HEK293 (cell line): Measurements from ENCODE around the gene ENDOV.

Source experiments
- CTCF ChIA-PET: fragments of 350-600 bp; formaldehyde crosslinking; extraction: SDS; loops from one replicate; lab custom pipeline; 2021; ENCODE audit warnings: antibody characterized with exemption; lab: Yijun Ruan, JAX
- POLR2A ChIA-PET: fragments of 300-600 bp; formaldehyde crosslinking; extraction: SDS; loops from one replicate; lab custom pipeline; 2020; ENCODE audit warnings: antibody characterized with exemption, inconsistent platforms; lab: Yijun Ruan, JAX
- H3K27ac ChIP-seq: fragments of 200-500 bp; sonication (Bioruptor generic); 2 replicates; pipeline ENCODE4 v1.5.1; 2014; ENCODE audit warnings: low read depth, low read length, control low read depth, inconsistent platforms; ENCODE audit errors: extremely low read depth
- H3K36me3 ChIP-seq, 2 experiments: fragments of 200-500 bp in 1 of 2; sonication (Bioruptor generic) in 1 of 2; 1 replicate in 1 of 2; 2 replicates in 1 of 2; pipeline ENCODE4 v1.5.1; 2014 to 2017; ENCODE audit warnings: inconsistent platforms in 2 of 2, low read length in 2 of 2; ENCODE audit not compliant: control insufficient read depth in 2 of 2, insufficient read depth in 1 of 2
- H3K4me1 ChIP-seq: fragments of 200-500 bp; sonication (Bioruptor generic); 2 replicates; pipeline ENCODE4 v1.5.1; 2014; ENCODE audit warnings: mild to moderate bottlenecking, low read length, inconsistent platforms; ENCODE audit not compliant: control insufficient read depth, insufficient read depth
- H3K4me3 ChIP-seq: 2 replicates; pipeline ENCODE4 v1.5.1; 2011; ENCODE audit warnings: low read depth, mild to moderate bottlenecking, control low read depth, low read length, moderate library complexity
- H3K9me3 ChIP-seq: fragments of 200-500 bp; sonication (Bioruptor generic); 2 replicates; pipeline ENCODE4 v1.5.1; 2014; ENCODE audit warnings: low read depth, low read length, inconsistent platforms; ENCODE audit not compliant: control insufficient read depth, insufficient read depth
- BCL11B ChIP-seq: fragments of 450-650 bp; formaldehyde crosslinking; IDR thresholded peaks from 2 replicates; pipeline ENCODE4 v1.5.1; 2016; ENCODE audit warnings: low read depth, missing biosample characterization, missing genetic modification characterization
- CTCF ChIP-seq: fragments of 450-650 bp; formaldehyde crosslinking; IDR thresholded peaks from 2 replicates; pipeline ENCODE4 v1.5.1; 2016; ENCODE audit warnings: missing biosample characterization, missing genetic modification characterization
- IKZF3 ChIP-seq: fragments of 450-650 bp; IDR thresholded peaks from 2 replicates; pipeline ENCODE4 v1.5.0; 2018; ENCODE audit warnings: missing biosample characterization, mild to moderate bottlenecking, missing genetic modification characterization, moderate library complexity
- KLF17 ChIP-seq: fragments of 450-650 bp; formaldehyde crosslinking; IDR thresholded peaks from 2 replicates; pipeline ENCODE4 v1.5.1; 2016; ENCODE audit warnings: missing biosample characterization, missing genetic modification characterization
- KLF8 ChIP-seq: fragments of 450-650 bp; formaldehyde crosslinking; IDR thresholded peaks from 2 replicates; pipeline ENCODE4 v1.5.1; 2016; ENCODE audit warnings: missing biosample characterization, missing genetic modification characterization
- SALL2 ChIP-seq: fragments of 450-650 bp; formaldehyde crosslinking; IDR thresholded peaks from 2 replicates; pipeline ENCODE4 v1.5.0; 2017; ENCODE audit warnings: missing biosample characterization, mild to moderate bottlenecking, missing genetic modification characterization, borderline replicate concordance
- YY1 ChIP-seq: fragments of 450-650 bp; formaldehyde crosslinking; IDR thresholded peaks from 2 replicates; pipeline ENCODE4 v1.5.1; 2018; ENCODE audit warnings: missing biosample characterization, missing genetic modification characterization
- YY2 ChIP-seq: fragments of 450-650 bp; formaldehyde crosslinking; IDR thresholded peaks from 2 replicates; pipeline ENCODE4 v1.5.1; 2016; ENCODE audit warnings: missing biosample characterization, missing genetic modification characterization
- ZFP69B ChIP-seq: fragments of 450-650 bp; formaldehyde crosslinking; IDR thresholded peaks from 2 replicates; pipeline ENCODE4 v1.5.1; 2016; ENCODE audit warnings: missing biosample characterization, missing genetic modification characterization
- ZNF114 ChIP-seq: fragments of 450-650 bp; formaldehyde crosslinking; IDR thresholded peaks from 2 replicates; pipeline ENCODE4 v1.5.0; 2017; ENCODE audit warnings: missing biosample characterization, missing genetic modification characterization
- ZNF157 ChIP-seq: fragments of 450-650 bp; formaldehyde crosslinking; IDR thresholded peaks from 2 replicates; pipeline ENCODE4 v1.5.1; 2016; ENCODE audit warnings: missing biosample characterization, missing genetic modification characterization
- ZNF175 ChIP-seq: fragments of 450-650 bp; formaldehyde crosslinking; IDR thresholded peaks from 2 replicates; pipeline ENCODE4 v1.5.1; 2016; ENCODE audit warnings: missing biosample characterization, missing genetic modification characterization
- ZNF18 ChIP-seq: fragments of 450-650 bp; formaldehyde crosslinking; IDR thresholded peaks from 2 replicates; pipeline ENCODE4 v1.5.1; 2016; ENCODE audit warnings: missing biosample characterization, missing genetic modification characterization
- ZNF2 ChIP-seq: fragments of 450-650 bp; formaldehyde crosslinking; IDR thresholded peaks from 2 replicates; pipeline ENCODE4 v1.5.1; 2016; ENCODE audit warnings: missing biosample characterization, missing genetic modification characterization
- ZNF221 ChIP-seq: fragments of 450-650 bp; formaldehyde crosslinking; IDR thresholded peaks from 2 replicates; pipeline ENCODE4 v1.5.1; 2017; ENCODE audit warnings: missing biosample characterization, missing genetic modification characterization, borderline replicate concordance
- ZNF311 ChIP-seq: fragments of 450-650 bp; formaldehyde crosslinking; IDR thresholded peaks from 2 replicates; pipeline ENCODE4 v1.5.1; 2017; ENCODE audit warnings: missing biosample characterization, missing genetic modification characterization, borderline replicate concordance
- ZNF341 ChIP-seq: fragments of 450-650 bp; formaldehyde crosslinking; IDR thresholded peaks from 2 replicates; pipeline ENCODE4; 2016; ENCODE audit warnings: low read depth, missing biosample characterization, missing genetic modification characterization
- ZNF350 ChIP-seq: fragments of 450-650 bp; formaldehyde crosslinking; IDR thresholded peaks from 2 replicates; pipeline ENCODE4 v1.5.0; 2017; ENCODE audit warnings: missing biosample characterization, mild to moderate bottlenecking, missing genetic modification characterization
- ZNF426 ChIP-seq: fragments of 450-650 bp; formaldehyde crosslinking; IDR thresholded peaks from 2 replicates; pipeline ENCODE4 v1.5.1; 2017; ENCODE audit warnings: missing biosample characterization, missing genetic modification characterization, mild to moderate bottlenecking, inconsistent platforms, moderate library complexity
- ZNF513 ChIP-seq: fragments of 450-650 bp; IDR thresholded peaks from 2 replicates; pipeline ENCODE4 v1.5.1; 2018; ENCODE audit warnings: missing biosample characterization, missing genetic modification characterization
- ZNF544 ChIP-seq: fragments of 450-650 bp; formaldehyde crosslinking; IDR thresholded peaks from 2 replicates; pipeline ENCODE4 v1.5.0; 2017; ENCODE audit warnings: missing biosample characterization, missing genetic modification characterization
- ZNF585B ChIP-seq: fragments of 450-650 bp; formaldehyde crosslinking; IDR thresholded peaks from 2 replicates; pipeline ENCODE4 v1.5.1; 2016; ENCODE audit warnings: missing biosample characterization, missing genetic modification characterization
- ZNF600 ChIP-seq: fragments of 450-650 bp; formaldehyde crosslinking; IDR thresholded peaks from 2 replicates; pipeline ENCODE4 v1.5.1; 2016; ENCODE audit warnings: missing biosample characterization, missing genetic modification characterization
- ZNF701 ChIP-seq: fragments of 450-650 bp; formaldehyde crosslinking; IDR thresholded peaks from 2 replicates; pipeline ENCODE4 v1.5.1; 2016; ENCODE audit warnings: missing biosample characterization, missing genetic modification characterization
- ZNF76 ChIP-seq: fragments of 450-650 bp; formaldehyde crosslinking; IDR thresholded peaks from 2 replicates; pipeline ENCODE4; 2016; ENCODE audit warnings: low read depth, missing biosample characterization, missing genetic modification characterization, borderline replicate concordance
- ZSCAN30 ChIP-seq: fragments of 450-650 bp; IDR thresholded peaks from 2 replicates; pipeline ENCODE4 v1.5.1; 2018; ENCODE audit warnings: missing biosample characterization, mild to moderate bottlenecking, missing genetic modification characterization, moderate library complexity
- ZSCAN5A ChIP-seq: fragments of 450-650 bp; formaldehyde crosslinking; IDR thresholded peaks from 2 replicates; pipeline ENCODE4 v1.5.1; 2016; ENCODE audit warnings: missing biosample characterization, missing genetic modification characterization
- TF ChIP-seq, protein P1 (sequence below): fragments of 450-650 bp; formaldehyde crosslinking; optimal IDR thresholded peaks from 2 replicates; pipeline ENCODE3; 2016; ENCODE audit warnings: missing biosample characterization, mild to moderate bottlenecking, missing genetic modification characterization

The ENDOV gene

DNA sequence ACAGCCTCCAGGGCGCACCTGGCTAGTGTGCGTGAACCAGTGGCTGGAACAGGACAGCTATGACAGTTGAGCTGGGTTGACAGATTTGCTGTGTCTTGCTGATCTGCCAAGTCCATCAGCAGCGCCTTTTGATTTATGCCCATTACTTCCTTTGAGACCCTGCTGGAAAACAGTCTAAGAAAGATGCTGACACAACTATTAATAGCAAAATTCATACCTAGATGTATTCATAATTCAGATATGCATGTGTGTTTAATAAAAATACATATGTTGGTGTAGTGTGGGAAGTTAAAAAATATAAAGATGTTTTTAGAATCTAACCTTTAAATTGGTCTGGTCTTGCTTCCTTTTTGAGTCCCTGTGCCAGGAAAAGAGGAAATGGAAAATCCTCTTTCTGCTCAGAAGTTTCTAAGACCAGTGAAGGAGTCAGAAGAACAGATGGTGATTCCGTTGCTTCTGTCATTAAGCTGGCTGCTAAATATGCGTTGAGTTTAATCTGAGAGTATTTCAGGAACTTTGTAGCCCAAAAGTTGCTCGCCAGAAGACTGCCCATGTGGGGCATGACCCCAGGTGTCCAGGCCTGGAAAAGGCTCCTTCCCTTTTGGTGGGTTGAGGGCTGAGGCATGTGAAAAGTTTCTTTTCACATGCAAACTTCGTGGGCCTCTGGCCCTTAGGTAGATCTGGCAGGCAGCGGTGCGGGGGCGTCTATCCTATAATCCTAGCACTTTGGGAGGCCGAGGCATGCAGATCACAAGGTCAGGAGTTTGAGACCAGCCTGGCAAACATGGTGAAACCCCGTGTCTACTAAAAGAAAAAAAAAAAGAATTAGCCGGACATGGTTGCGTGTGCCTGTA lies 40.0 kb upstream of the ENDOV start (continued):
- TF ChIP-seq, protein P1, sequence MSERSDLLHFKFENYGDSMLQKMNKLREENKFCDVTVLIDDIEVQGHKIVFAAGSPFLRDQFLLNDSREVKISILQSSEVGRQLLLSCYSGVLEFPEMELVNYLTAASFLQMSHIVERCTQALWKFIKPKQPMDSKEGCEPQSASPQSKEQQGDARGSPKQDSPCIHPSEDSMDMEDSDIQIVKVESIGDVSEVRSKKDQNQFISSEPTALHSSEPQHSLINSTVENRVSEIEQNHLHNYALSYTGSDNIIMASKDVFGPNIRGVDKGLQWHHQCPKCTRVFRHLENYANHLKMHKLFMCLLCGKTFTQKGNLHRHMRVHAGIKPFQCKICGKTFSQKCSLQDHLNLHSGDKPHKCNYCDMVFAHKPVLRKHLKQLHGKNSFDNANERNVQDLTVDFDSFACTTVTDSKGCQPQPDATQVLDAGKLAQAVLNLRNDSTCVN, result no peak
- TF ChIP-seq, all 188 proteins: peak for 0

GRCh38 chr17:80376531-80376930 lies 38.4 kb upstream of the ENDOV start:
- POLR2A ChIA-PET, result interaction anchor here (1.2 kb wide), 1 partner anchor 10 kb away, joined by 3 read pairs; no protein-coding TSS in a partner anchor
- H3K36me3 ChIP-seq, result peaks cover 35 to 98% of the 10 kb centered on the region in 2 experiments
- CTCF ChIA-PET, result interaction anchor here (0.6 to 2.3 kb wide), 2 partner anchors 12 to 14 kb away, joined by 3 to 14 read pairs; no protein-coding TSS in a partner anchor

DNA sequence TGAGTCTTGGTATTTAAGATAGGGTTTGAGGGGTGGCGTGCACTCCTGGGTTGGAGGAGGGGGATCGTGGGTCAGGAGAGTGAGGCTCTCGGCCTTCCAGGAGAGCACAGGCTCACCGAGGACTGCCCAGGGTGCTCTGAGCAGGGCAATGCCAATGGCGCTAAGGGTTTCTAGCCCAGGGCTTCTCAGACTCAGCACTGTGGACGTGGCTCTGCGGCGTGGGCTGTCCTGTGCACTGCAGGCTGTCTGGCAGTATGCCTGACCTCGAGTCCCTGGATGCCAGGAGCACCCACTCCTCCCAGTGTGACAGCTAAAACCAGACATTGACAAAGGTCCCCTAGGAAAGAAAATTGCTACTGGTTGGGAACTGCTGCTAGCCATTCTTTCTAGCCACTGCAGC lies 37.2 kb upstream of the ENDOV start:
- CTCF ChIA-PET, result interaction anchor here (0.6 to 2.3 kb wide), 3 partner anchors 11 to 198 kb away, joined by 4 to 14 read pairs (median 5); no protein-coding TSS in a partner anchor
- POLR2A ChIA-PET, result interaction anchor here (0.7 kb wide), 1 partner anchor 9 kb away, joined by 3 read pairs; no protein-coding TSS in a partner anchor

More at GRCh38 chr17:80376531-80376930, 38.4 kb upstream of the ENDOV start:
- H3K4me3 ChIP-seq, result no peak overlapping the region
- no peaks in the 10 kb centered on the region for H3K9me3 ChIP-seq
- no peak overlapping the region for H3K27ac ChIP-seq
- TF ChIP-seq ZFP69B (tag by site-specific recombination) (no peak), YY1 (tag by site-specific recombination) (no peak), ZNF157 (tag by site-specific recombination) (no peak), ZNF76 (tag by site-specific recombination) (no peak), ZNF341 (no peak), ZNF585B (tag by site-specific recombination) (no peak), ZNF544 (tag by site-specific recombination) (no peak), ZNF311 (tag by site-specific recombination) (no peak), IKZF3 (tag by site-specific recombination) (no peak), ZNF426 (tag by site-specific recombination) (no peak)
- H3K4me1 ChIP-seq, result no peaks in the 10 kb centered on the region

More for the DNA sequence above, 37.2 kb upstream of the ENDOV start:
- Histone ChIP-seq H3K36me3 (peaks cover 29 to 98% of the 10 kb centered on the region in 2 experiments), H3K9me3 (no peaks in the 10 kb centered on the region), H3K4me1 (no peaks in the 10 kb centered on the region), H3K27ac (no peak overlapping the region), H3K4me3 (no peak overlapping the region)
- TF ChIP-seq CTCF (tag by site-specific recombination) (no peak), ZSCAN5A (tag by site-specific recombination) (no peak), BCL11B (tag by site-specific recombination) (no peak), ZNF175 (tag by site-specific recombination) (no peak), SALL2 (tag by site-specific recombination) (no peak), ZNF513 (tag by site-specific recombination) (no peak), ZNF114 (no peak), ZSCAN30 (no peak), KLF17 (tag by site-specific recombination) (no peak), ZNF157 (tag by site-specific recombination) (no peak), ZNF221 (tag by site-specific recombination) (no peak), ZNF600 (tag by site-specific recombination) (no peak), ZNF2 (tag by site-specific recombination) (no peak), KLF8 (tag by site-specific recombination) (no peak), ZNF18 (tag by site-specific recombination) (no peak), YY2 (tag by site-specific recombination) (no peak), ZNF350 (tag by site-specific recombination) (no peak), ZNF701 (tag by site-specific recombination) (no peak)
